GM12874 (cell line): Measurements from ENCODE around the gene CENPS.

Experiments
- CTCF ChIP-seq: IDR thresholded peaks from 2 replicates; pipeline ENCODE4 v1.5.1; 2011; ENCODE audit warnings: low read depth, mild to moderate bottlenecking, control low read depth, low read length, moderate library complexity; ENCODE audit not compliant: insufficient read depth

Gene CENPS

DNA sequence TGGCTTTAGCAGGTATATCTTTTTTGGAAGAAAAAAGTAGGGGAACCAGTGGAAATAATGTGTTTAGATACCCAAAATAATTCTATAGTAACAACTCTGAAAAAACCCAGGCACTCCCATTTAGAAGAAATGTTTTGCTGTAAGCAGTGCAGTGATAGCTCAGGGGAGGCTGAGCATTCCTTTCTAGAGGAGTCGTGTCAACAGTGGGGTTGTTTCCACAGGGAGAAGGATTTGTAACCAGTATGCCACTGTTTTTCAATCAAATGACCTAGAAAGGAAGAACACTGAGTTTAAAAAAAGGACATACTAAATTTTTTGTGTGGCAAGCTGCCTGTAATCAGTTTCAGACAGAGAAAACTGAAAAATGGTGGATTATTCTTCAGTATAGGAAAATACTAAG is 29.0 kb upstream of the CENPS start:
- TF ChIP-seq CTCF = no peak

DNA sequence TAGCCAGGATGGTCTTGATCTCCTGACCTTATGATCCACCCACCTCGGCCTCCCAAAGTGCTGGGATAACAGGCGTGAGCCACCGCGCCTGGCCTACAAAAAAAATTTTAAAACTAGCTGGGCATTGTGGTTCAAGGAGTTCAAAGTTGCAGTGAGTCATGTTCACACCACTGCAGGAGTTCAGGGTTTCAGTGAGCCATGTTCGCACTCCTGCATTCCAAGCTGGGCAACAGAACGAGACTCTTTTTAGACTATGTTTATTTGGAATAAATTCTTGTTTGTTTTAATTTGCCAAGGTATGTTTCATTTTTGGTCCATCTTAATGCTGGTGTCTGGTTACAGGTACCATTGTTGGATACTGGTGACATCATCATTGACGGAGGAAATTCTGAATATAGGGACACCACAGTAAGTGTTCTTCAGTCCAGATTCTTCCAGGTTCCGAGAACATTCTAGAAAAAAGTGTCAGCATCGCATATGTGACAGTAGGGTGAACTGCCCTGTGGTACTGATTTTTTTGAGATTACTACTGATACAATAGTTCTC is 27.4 kb upstream of the CENPS start:
- no peak for TF ChIP-seq CTCF

DNA sequence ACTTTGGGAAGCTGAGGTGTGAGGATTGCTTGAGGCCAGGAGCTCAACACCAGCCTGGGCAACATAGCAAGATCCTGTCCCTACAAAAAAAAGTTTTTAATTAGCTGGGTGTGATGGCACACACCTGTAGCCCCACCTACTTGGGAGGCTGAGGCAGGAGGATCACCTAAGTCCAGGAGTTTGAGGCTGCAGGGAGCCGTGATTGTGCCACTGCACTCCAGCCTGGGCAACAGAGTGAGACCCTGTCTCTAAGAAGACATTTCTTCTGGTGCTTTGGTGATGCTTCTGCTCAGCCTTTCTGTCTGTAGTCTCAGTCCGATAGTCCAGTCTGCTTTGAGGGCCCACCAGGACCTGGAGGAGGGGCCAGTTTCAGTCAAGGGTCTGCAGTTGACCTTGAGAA is 23.0 kb upstream of the CENPS start:
- TF ChIP-seq CTCF = no peak

GRCh38 chr1:10415211-10415930 is 14.9 kb upstream of the CENPS start:
- no peak for TF ChIP-seq CTCF

GRCh38 chr1:10419351-10419750 is 10.9 kb upstream of the CENPS start:
- no peak for TF ChIP-seq CTCF

DNA sequence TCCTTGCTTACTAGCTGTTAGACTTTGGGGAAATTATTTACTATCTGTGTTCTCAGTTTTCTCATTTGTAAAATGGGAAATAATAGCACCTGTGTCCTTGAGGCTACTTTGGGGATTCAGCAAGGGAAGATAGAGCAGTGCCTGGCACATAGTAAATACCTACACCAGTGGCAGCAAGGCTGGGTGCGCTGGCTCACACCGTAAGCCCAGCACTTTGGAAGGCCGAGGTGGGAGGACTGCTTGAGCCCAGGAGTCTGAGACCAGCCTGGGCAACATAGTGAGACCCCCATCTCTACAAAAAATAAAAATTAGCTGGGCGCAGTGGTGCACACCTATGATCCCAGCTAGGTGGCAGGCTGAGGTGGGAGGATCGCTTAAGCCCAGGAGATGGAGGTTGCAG is 8.6 kb upstream of the CENPS start:
- TF ChIP-seq CTCF = no peak

DNA sequence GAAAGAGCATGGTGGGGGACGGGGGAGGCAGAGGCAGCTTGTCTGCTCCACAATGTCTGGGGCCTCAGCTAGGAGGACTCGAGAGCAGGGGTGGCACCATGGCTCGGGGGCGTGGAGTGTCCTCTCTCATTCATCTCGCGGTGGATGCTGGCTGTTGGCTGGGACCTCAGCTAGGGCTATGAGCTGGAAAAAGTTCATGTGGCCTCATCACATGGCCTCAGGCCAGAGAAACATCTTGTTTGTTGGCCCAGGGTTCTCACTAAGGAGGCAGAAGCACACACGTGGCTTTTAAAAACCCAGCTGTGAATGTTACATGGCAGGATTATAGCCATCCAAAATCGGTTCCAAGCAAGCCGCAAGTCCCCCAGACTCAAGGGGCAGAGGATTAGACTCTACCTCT is 6.2 kb upstream of the CENPS start:
- no peak for TF ChIP-seq CTCF
